Measurements from ENCODE around the gene KAT6B. TPM values are rescaled to one million over a fixed set of nuclear protein-coding genes. Genes with fewer than 3 reads are reported as not detected.
"Not testable (repeated sequence)": the region's sequence is repeated elsewhere in the genome, so short reads cannot be mapped to it uniquely, and the experiment has no call there.

Gene KAT6B
- total RNA-seq, 1 experiment from 2014 or later, result 21.8 TPM

GRCh38 chr10:74792726-74793125, 33.7 kb upstream of the KAT6B start:
- Histone ChIP-seq H3K36me3 (ENCODE audit: insufficient read depth, low read length, poor library complexity, severe bottlenecking) (no peaks in the 10 kb centered on the region), H3K4me3 (ENCODE audit: low read depth, low read length, poor library complexity, severe bottlenecking) (no peak overlapping the region), H3K27me3 (replicated peaks; ENCODE audit: insufficient read depth, low read depth, low read length, poor library complexity) (no peaks in the 10 kb centered on the region), H3K27ac (ENCODE audit: low read depth, low read length, poor library complexity, severe bottlenecking) (no peak overlapping the region), H3K9me3 (ENCODE audit: low read depth, low read length, poor library complexity, severe bottlenecking) (no peaks in the 10 kb centered on the region), H3K4me1 (ENCODE audit: insufficient read depth, low read length, poor library complexity, severe bottlenecking) (no peaks in the 10 kb centered on the region)
- TF ChIP-seq CTCF (conservative IDR thresholded peaks at IDR 0.05; ENCODE audit: low read depth, low read length) (no peak), EZH2 (IDR thresholded peaks at IDR 0.05; ENCODE audit: borderline replicate concordance, low read depth, low read length, poor library complexity, severe bottlenecking) (no peak)
- POLR2A ChIA-PET (ENCODE audit: low non-redundant PET), result no interaction called here
- intact Hi-C loops (cut with micrococcal nuclease; ENCODE audit: unreplicated experiment), result no loop called here
- DNase-seq (ENCODE audit: low spot score), result no peak
- no TSS peak for BruUV-seq (replicated peaks)
- CTCF ChIA-PET, result no interaction called here

GRCh38 chr10:74793240-74793639, 33.2 kb upstream of the KAT6B start:
- BruUV-seq (replicated peaks); CTCF ChIA-PET; DNase-seq (ENCODE audit: low spot score); H3K4me3 ChIP-seq (ENCODE audit: low read depth, low read length, poor library complexity, severe bottlenecking); H3K4me1 ChIP-seq (ENCODE audit: insufficient read depth, low read length, poor library complexity, severe bottlenecking); H3K36me3 ChIP-seq (ENCODE audit: insufficient read depth, low read length, poor library complexity, severe bottlenecking); H3K9me3 ChIP-seq (ENCODE audit: low read depth, low read length, poor library complexity, severe bottlenecking); POLR2A ChIA-PET (ENCODE audit: low non-redundant PET); intact Hi-C loops (cut with micrococcal nuclease; ENCODE audit: unreplicated experiment); H3K27me3 ChIP-seq (replicated peaks; ENCODE audit: insufficient read depth, low read depth, low read length, poor library complexity); H3K27ac ChIP-seq (ENCODE audit: low read depth, low read length, poor library complexity, severe bottlenecking): not testable (repeated sequence)

- ChIA-PET POLR2A (ENCODE audit: low non-redundant PET) (no interaction called here), CTCF (no interaction called here)
- H3K36me3 ChIP-seq (ENCODE audit: insufficient read depth, low read length, poor library complexity, severe bottlenecking), result no peaks in the 10 kb centered on the region
- no peaks in the 10 kb centered on the region for H3K4me1 ChIP-seq (ENCODE audit: insufficient read depth, low read length, poor library complexity, severe bottlenecking)
- TF ChIP-seq EZH2 (IDR thresholded peaks at IDR 0.05; ENCODE audit: borderline replicate concordance, low read depth, low read length, poor library complexity, severe bottlenecking) (no peak), CTCF (conservative IDR thresholded peaks at IDR 0.05; ENCODE audit: low read depth, low read length) (no peak)
- DNase-seq (ENCODE audit: low spot score), result no peak
- intact Hi-C loops (cut with micrococcal nuclease; ENCODE audit: unreplicated experiment), result no loop called here
- no peaks in the 10 kb centered on the region for H3K9me3 ChIP-seq (ENCODE audit: low read depth, low read length, poor library complexity, severe bottlenecking)
- no peaks in the 10 kb centered on the region for H3K27me3 ChIP-seq (replicated peaks; ENCODE audit: insufficient read depth, low read depth, low read length, poor library complexity)
- H3K4me3 ChIP-seq (ENCODE audit: low read depth, low read length, poor library complexity, severe bottlenecking), result no peak overlapping the region
- no peak overlapping the region for H3K27ac ChIP-seq (ENCODE audit: low read depth, low read length, poor library complexity, severe bottlenecking)
- no TSS peak for BruUV-seq (replicated peaks)
These were observed 31.9 kb upstream of the KAT6B start for GRCh38 chr10:74794531-74794930.

GRCh38 chr10:74797550-74797949, 28.9 kb upstream of the KAT6B start:
- no peaks in the 10 kb centered on the region for H3K27me3 ChIP-seq (replicated peaks; ENCODE audit: insufficient read depth, low read depth, low read length, poor library complexity)
- CTCF ChIA-PET, result no interaction called here
- no peaks in the 10 kb centered on the region for H3K4me1 ChIP-seq (ENCODE audit: insufficient read depth, low read length, poor library complexity, severe bottlenecking)
- DNase-seq (ENCODE audit: low spot score), result no peak
- no TSS peak for BruUV-seq (replicated peaks)
- no peaks in the 10 kb centered on the region for H3K9me3 ChIP-seq (ENCODE audit: low read depth, low read length, poor library complexity, severe bottlenecking)
- POLR2A ChIA-PET (ENCODE audit: low non-redundant PET), result interaction anchor here (0.5 to 0.7 kb wide), 2 partner anchors 36 to 533 kb away, joined by 3 to 4 read pairs; no protein-coding TSS in a partner anchor
- TF ChIP-seq CTCF (conservative IDR thresholded peaks at IDR 0.05; ENCODE audit: low read depth, low read length) (no peak), EZH2 (IDR thresholded peaks at IDR 0.05; ENCODE audit: borderline replicate concordance, low read depth, low read length, poor library complexity, severe bottlenecking) (no peak)
- intact Hi-C loops (cut with micrococcal nuclease; ENCODE audit: unreplicated experiment), result no loop called here
- H3K4me3 ChIP-seq (ENCODE audit: low read depth, low read length, poor library complexity, severe bottlenecking), result no peak overlapping the region
- no peak overlapping the region for H3K27ac ChIP-seq (ENCODE audit: low read depth, low read length, poor library complexity, severe bottlenecking)
- H3K36me3 ChIP-seq (ENCODE audit: insufficient read depth, low read length, poor library complexity, severe bottlenecking), result no peaks in the 10 kb centered on the region

Measured in A673 (cell line).